Activated naive CD4-positive, alpha-beta T cell treated with Interleukin-2 at 50 U/mL for 16 hours (primary cell): ENCODE data around the gene KRTAP12-2.
"Not testable (repeated sequence)": the region's sequence is repeated elsewhere in the genome, so short reads cannot be mapped to it uniquely, and the experiment has no call there.

ENCODE experiments used
- DNase-seq: peaks from one replicate; pipeline ENCODE4 v3.0.0-alpha.2; 2020

The KRTAP12-2 gene

DNA sequence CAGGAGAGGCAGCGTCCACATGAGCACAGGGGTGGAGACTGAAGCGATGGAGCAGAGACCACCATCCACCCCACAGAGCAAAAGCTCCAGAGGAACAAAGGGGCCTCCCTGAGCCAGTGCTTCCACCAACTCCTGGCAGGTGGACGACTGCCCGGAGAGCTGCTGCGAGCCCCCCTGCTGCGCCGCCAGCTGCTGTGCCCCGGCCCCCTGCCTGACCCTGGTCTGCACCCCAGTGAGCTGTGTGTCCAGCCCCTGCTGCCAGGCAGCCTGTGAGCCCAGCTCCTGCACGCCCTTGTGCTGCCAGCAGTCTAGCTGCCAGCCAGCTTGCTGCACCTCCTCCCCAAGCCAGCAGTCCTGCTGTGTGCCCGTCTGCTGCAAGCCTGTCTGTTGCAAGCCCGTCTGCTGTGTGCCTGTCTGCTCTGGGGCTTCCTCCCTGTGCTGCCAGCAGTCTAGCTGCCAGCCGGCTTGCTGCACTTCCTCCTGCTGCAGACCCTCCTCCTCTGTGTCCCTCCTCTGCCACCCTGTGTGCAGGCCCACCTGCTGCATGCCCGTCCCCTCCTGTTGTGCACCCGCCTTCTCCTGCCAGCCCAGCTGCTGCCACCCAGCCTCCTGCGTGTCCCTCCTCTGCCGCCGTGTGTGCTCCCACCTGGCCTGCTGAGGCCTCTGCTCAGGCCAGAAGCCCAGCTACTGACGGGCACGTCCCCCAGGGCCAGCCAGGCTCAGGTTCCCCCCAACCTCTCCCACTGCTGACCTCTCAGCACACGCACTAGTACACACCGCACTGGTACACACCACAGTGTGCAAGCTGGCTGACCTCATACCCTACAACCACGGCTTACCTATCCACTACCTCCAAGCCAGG lies 35.6 kb upstream of the KRTAP12-2 start:
- DNase-seq = no peak

DNA sequence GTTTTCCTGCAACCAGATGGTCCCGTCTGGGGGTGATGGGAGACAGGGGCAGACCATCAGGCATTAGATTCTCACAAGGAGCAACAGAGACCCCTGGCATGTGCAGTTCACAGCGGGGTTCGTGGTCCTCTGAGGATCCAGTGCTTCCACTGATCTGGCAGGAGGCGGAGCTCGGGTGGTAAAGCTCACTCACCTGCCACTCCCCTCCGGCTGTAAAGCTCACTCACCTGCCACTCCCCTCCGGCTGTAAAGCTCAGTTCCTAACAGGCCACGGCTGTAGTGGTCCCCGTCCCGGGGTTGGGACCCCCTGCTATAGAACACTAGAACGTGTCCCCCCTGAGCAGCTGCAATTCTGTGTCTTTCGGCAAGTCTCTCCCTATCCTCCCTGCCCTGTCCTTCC lies 34.8 kb upstream of the KRTAP12-2 start:
- no peak for DNase-seq

DNA sequence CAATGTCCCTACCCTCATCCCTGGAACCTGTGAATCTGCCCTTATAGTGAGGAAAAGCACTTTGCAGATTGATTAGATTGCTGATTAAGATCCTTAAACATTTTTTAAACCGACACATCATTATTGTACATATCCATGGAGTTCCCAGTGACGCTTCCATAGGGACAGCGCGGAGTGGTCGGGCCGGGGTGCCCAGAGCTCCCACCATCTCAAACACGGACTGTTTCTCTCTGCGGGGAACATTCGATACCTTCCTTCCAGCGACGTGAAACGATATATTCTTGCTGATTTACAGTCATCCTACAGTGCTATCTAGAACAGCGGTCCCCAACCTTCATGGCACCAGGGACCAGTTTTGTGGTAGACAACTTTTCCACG lies 34.3 kb upstream of the KRTAP12-2 start:
- no peak for DNase-seq

DNA sequence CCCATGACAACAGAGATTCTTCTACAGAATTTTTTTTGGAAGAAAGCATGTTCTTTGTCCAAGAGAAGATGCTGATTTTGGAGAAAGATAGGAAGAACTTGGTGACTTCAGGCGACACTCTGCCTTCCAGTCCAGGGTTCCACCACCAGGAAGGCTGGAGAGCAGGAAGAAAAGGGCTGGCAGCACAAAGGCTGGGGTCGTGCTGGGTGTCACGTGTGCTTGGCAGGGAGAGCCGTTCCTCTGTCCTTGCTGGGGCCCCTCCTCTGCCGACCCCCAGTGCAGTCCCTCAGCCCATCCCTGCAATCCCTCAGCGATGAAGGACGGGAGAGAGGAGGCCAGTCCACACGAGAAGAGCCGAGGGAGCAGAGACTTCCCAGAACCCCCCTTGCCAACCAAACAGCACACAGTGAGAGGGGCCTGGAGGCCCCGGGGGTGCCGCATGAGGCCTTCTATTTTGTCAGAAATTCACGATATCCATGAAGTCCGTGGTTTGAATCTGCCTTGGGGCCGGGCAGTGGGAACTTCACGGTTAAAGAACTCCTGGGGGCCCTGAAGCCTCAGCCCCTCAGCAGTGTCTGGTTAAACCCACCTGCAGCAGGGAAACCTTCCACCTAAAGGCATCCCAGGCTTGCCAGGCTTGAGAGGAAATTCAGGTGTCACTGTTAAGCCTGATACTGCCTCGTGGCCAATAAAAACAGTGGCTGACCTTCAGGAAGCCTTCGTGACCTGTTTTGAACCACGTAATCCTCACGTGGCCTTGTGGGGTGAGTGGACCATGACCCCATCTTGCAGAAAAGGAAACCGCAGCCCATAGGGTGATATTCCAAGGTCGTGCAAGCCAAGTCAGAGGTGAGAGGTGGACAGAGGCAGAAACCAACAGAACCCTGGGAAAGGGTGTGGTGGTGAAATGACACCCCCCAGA lies 33.6 kb upstream of the KRTAP12-2 start:
- no peak for DNase-seq

DNA sequence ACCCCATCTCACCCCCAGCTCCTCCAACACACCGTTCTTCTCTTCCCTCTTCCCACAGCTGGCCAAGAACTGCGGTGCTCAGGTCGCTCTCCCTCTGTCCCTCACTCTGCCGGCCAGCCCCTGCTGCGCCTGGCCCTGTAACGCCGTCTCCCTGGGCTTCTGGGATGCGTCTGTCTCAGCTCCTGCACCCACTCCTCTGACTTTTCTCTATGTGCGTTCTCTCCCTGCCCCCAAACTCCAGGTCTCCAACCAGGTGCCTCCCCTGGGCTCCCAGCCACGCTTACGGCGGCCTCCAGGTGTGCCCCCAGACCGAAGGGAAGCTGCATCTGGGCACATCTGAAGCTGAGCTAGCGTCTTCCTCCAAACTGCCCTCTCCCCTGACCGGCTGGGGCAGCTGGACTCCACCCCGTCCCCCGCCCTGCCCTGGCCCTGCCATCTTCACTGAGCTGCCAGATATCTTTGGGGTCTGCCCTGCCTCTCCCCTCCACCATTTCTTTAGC lies 32.8 kb upstream of the KRTAP12-2 start:
- DNase-seq = no peak

DNA sequence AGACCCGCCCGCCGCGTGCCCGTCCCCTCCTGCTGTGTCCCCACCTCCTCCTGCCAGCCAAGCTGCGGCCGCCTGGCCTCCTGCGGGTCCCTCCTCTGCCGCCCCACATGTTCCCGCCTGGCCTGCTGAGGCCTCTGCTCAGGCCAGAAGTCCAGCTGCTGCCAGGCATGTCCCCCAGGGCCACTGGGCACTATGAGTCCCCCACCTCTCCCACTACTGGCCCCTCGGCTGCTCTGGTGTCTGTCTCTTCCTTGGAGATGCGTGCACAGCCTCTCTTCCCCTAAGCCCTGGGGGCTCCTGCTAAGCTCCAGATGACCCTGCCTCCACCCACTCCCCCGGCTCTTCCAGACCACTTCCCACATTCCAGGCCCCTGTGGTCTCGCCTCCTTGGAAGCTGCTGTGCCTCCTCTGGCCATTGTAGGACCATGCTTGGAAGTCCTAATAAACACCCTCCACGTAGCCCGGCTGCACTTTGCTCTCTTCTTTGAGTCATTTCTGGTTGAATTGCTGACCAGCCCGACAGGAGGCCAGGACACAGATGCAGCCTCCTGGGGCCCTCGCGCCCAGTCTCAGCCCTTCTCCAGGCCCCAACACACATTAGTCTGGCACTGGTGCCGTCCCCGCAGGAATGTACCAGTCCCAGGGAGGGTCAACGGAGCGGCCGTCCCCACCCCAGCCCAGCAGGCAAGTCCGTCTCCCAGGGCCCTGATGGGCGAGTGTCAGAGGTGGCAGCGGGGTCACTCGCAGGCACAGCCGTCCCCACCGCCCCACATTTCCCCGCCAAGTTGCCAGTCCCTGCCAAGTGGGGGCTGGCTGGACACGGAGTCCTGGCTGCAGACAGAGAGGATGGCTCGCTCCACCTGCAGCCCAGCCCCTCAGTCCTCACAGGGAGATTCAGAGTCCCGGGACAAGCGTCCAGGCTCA lies 31.3 kb upstream of the KRTAP12-2 start:
- DNase-seq = no peak

DNA sequence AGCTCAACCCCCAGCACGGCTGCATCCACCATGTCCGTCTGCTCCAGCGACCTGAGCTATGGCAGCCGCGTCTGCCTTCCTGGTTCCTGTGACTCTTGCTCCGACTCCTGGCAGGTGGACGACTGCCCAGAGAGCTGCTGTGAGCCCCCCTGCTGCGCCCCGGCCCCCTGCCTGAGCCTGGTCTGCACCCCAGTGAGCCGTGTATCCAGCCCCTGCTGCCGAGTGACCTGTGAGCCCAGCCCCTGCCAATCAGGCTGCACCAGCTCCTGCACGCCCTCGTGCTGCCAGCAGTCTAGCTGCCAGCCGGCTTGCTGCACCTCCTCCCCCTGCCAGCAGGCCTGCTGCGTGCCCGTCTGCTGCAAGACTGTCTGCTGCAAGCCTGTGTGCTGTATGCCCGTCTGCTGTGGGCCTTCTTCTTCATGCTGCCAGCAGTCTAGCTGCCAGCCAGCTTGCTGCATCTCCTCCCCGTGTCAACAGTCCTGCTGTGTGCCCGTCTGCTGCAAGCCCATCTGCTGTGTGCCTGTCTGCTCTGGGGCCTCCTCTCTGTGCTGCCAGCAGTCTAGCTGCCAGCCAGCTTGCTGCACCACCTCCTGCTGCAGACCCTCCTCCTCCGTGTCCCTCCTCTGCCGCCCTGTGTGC lies 30.6 kb upstream of the KRTAP12-2 start, which contains the start of gene KRTAP10-12:
Gene KRTAP10-12 (plus strand): TSS at position 1 of the 639 bp plus-strand sequence. CDS start 30 bp downstream, at position 31.
- not testable (repeated sequence) for DNase-seq

DNA sequence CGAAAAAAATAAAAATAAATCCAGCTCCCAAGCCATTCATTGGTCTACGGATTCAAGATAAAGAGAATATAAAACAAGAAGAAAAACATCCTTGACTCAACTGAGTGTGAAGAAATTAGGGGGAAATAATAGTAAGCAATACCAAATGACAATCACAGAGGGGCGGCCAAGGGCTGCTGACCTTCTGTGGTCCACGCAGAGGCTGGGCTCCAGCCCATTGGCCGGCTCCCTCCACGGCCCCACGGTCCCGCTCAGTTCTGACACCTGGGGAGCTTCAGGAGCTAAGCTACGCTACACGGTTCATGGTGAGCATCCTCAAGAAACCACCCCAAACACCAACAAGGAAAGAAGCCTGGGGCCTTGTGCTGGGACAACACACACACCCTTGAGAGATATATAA lies 29.8 kb upstream of the KRTAP12-2 start:
- DNase-seq = no peak

DNA sequence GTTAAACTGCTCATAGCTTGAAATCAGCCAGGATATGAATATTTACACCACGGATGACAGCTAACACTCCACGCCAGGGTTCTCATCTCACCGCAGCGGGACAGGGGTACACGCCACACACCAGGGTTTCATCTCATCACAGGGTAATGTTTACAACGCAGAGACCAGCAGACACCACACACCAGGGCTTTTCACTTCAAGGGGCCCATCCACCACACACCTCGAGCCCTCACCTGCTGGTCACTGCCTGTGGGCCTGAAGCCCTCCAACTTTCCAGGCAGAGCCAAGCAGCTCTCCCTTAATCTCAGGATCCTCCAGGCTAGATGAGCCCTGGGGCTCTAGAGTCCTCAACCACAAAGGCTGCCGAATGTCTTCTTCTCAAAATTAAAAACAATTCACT lies 28.9 kb upstream of the KRTAP12-2 start:
- no peak for DNase-seq

DNA sequence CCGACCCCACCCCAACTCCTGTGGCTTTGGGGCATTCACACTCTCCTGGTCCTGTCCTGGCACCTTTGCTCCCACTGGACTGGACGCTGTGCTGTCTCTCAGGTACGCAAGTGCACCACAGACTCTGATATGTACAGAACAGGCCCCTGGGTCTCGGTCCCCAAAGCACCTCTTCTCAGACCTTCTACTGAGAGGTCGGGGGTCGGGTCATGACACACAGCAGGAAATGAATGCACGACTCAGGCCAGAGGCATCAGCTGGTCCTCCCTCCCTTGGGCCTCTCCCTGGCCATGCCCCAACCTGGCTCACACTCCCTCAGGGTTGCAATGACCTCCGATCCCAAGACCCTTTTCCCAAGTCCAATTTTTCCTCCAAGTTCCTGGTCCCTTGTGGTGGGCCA lies 28.5 kb upstream of the KRTAP12-2 start:
- DNase-seq = no peak

DNA sequence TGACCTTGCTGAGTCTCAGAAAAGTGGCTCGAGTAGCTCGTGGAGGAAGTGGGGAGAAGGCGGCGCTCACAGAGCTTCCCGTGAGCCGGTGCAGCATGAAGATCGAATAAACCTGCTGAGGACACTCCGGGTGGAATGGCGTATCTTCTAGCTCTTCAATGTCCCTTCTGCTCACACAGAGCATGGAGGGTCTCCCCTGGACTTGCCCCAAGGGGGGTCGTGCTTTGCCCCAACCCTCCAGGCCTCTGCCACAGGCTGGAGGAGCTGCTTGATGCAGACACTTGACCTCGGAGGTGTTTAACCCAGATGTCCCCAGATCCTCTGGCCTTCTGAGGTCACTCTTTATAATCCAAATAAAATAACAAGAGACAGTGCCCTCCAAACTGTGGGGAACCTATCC lies 28.0 kb upstream of the KRTAP12-2 start:
- DNase-seq = no peak

DNA sequence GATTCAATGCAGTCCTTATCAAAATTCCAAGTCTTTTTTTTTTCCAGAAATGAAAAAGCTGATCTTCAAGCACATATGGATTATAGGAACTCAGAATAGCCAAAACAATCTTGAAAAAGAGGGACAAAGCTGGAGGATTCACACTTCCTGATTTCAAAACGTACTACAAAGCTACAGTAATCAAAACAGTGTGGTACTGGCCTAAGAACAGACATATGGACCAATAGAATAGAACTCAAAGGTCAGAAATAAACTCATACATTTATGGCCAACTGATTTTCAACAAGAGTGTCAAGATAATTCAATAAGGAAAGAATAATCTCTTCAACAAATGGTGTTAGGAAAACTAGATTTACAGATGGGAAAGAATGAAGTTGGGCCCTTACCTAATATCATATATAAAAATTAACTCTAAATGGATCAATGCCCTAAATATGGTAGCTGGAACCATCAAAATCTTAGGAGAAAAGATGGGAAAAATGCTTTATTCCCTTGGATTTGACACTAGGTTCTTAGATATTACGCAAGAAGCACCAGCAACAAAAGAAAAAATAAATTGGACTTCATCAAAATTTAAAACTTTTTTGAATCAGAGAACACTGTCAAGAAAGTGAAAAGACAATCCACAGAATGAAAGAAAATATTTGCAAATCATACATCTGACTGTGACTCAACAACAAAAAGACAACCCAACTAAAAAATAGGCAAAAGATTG lies 26.2 kb upstream of the KRTAP12-2 start:
- DNase-seq = no peak

DNA sequence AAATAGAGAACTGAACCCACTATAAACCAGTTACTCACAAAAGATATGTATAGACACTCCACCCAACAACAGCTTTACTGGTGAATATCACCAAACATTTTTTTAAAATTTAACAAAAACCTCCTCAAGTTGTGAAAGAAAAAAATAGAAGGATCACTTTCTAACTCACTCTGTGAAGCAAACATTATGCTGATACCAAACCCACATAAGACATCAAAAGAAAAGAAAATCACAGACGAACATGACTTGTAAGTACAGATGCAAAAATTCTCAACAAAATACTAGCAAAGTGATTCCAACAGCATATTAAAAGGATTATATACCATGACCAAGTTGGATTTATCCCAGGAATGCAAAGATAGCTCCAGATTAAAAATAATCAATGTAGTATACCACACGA lies 25.0 kb upstream of the KRTAP12-2 start:
- no peak for DNase-seq

DNA sequence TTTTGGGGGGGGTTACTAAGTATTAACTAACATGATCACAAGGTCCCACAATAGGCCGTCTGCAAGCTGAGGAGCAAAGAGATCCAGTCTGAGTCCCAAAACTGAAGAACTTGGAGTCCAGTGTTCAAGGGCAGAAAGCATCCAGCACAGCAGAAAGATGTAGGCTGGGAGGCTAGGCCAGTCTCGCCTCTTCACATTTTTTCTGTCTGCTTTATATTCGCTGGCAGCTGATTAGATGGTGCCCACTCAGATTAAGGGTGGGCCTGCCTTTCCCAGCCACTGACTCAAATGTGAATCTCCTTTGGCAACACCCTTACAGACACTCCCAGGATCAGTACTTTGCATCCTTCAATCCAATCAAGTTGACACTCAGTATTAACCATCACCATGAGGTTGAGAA lies 23.0 kb upstream of the KRTAP12-2 start:
- not testable (repeated sequence) for DNase-seq

DNA sequence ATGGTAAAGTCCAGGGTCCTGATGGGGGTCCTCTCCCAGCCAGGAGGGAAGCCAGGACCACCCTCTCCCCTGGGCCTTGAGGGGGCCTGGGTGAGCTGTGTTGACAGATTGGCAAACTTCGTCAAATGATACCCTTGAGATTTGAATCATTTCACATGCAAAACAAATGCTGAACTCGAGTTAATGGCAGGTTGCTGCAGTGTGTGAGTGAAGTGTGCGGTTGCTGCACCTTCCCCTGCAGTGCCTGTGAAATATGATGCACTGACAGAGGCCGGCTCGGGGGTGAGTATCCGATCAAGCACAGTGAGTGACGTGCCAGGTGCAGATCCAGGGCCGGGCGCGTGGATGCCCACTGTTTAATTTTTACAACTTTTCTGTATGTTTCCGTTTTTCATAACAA lies 20.9 kb upstream of the KRTAP12-2 start:
- DNase-seq = no peak

DNA sequence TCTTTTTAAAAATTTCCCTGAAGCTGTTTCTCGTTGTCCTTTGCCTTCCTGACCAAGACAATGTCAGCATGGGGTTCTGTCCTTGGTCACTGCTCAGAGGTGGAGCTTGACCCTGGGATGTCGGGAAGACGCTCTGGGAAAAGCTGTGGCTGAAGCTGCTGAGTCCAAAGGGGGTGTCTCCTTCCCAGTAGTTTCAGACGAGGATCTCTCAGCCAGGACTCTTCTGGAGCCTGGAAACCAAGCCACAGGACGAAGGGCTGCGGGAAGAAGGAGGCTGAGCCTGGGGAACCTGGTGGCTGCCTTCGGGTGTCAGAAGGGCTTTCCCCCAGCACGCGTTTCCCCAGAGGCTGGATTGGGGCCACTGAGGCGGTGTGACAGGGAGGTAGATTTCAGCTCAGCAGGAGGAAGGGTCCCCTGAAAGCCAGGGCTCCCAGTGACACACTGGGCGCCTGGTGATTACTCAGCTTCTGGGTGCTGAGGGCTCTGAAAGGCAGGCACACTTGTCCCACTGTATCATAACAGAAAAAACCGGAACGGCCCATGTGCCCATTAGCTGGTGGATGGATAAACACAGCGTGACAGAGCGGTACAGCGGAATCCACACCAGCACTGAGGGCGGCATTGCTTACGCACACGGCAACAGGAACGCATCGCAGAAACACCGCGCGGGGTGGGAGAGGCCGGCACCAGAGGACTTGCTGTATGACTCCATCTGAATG lies 20.3 kb upstream of the KRTAP12-2 start:
- no peak for DNase-seq

DNA sequence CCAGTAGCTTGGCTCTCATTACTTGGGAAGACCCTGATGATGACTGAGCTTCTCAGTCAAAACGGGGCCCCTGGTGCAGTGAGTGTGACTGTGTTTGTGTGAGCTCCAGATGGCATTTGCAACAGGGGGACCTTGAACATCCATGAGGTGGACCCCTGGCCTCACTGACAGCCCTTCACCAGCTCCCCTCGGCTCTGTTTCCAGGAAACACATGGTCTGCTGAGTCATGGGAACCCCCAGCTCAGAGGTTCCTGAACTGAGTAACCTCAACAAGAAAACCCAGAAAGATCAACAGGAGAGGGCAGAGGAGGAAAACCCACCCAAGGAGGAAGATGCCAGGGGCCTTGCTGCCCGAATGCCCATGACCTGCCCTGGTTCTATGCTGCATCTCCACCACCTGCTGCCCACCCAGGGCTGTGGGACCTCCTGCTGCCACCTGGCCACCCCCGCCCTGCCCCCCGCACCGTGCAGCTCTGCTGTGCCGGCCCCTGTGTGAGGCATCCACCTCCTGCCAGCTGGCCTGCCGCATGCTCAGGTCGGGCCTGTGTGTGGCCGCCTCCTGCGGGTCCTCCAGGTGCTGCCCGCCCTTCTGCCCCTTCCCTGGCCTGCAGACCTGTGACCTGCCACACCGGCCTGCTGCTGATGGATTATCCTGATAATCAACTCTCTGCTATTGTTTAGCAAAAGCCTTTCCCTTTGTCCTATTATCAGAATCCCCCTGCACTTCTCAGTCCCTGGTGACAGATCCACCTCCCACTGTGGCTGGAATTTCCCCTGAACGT lies 19.5 kb upstream of the KRTAP12-2 start:
- no peak for DNase-seq

DNA sequence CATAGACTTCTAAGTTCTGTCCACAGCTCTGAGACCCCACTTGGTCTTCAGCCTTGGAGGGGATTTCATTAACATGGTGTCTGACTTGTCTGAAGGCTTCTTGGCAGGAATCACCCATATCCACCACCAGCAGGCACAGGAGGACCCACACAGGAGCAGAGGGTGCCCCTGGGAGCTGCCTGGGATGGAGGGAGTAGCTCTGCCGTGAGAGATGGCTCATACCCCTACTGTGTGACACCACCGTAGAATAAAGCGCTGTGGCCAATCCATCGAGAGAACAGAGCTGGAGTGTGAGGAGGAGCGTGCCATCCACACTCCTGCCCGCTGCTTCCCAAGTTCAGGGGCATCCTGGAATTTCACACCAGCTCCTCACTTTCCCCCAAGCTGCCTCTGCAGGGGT lies 18.3 kb upstream of the KRTAP12-2 start:
- DNase-seq = not testable (repeated sequence)

DNA sequence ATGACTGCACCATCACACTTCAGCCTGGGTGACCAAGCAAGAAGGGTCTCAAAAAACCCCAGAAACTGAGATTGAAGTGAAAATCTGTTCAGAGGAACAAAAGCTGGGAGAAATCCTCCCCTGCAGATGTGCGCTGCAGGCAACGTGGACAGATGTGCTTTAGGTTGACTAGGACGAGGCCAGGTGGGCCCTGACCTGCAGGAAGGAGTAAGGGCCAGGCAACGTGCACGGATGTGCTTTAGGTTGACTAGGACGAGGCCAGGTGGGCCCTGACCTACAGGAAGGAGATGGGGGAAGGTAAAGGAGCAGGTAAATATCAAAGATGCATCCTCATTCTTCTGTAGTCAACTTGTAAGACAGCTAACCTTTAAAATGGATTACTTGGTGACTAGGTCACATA lies 17.8 kb upstream of the KRTAP12-2 start:
- no peak for DNase-seq

DNA sequence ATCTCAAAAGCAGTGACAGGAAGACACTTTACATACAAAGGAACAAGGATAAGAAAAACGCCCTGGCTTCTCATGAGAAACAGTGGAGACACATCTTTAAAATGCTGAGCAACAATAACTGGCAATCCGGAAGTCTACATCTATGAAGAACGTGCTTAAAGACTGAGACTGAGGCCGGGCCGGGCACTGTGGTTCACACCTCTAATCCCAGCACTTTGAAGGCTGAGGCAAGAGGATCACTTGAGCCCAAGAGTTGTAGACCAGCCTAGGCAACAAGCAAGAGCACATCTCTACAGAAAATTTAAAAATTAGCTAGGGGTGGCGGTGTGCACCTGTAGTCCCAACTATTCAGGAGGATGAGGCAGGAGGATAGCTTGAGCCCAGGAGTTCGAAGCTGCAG lies 17.4 kb upstream of the KRTAP12-2 start:
- no peak for DNase-seq
